OCI-LY7 (cell line): Measurements from ENCODE around the gene GSK3B. TPM values are rescaled to one million over a fixed set of nuclear protein-coding genes. Genes with fewer than 3 reads are reported as not detected.
A peak's percentile ranks its signal among the peaks of the same experiment; 100 is the strongest.

Experiments used
- BruUV-seq: library from RNA; stranded (reverse); fragments of 400-500 nt; replicated peaks from 2 replicates; lab custom pipeline; 2021; lab: Mats Ljungman, UMichigan
- CTCF ChIA-PET: fragments of 300-600 bp; sonication (Branson Sonifier 250); formaldehyde crosslinking; loops from one replicate; lab custom pipeline; 2022; ENCODE audit warnings: antibody characterized with exemption; ENCODE audit not compliant: unreplicated experiment; lab: Charles Lee
- POLR2A ChIA-PET: fragments of 300-600 bp; sonication (Branson Sonifier 250); formaldehyde crosslinking; loops from one replicate; lab custom pipeline; 2022; ENCODE audit warnings: antibody characterized with exemption; lab: Charles Lee
- DNase-seq: peaks from one replicate; pipeline ENCODE4 v3.0.0-alpha.2; 2015; ENCODE audit warnings: low spot score
- H2AFZ ChIP-seq: fragments of 200-600 bp; sonication (generic), shearing (Covaris generic); 2 replicates; pipeline ENCODE4 v1.6.1; 2014; ENCODE audit warnings: mild to moderate bottlenecking, antibody characterized with exemption, low read length, moderate library complexity
- H3K27ac ChIP-seq: fragments of 200-600 bp; sonication (generic); 2 replicates; pipeline ENCODE4 v1.5.1; 2014; ENCODE audit warnings: mixed run types, low read depth, mild to moderate bottlenecking, moderate library complexity, low read length, inconsistent platforms; ENCODE audit not compliant: poor library complexity, severe bottlenecking
- H3K36me3 ChIP-seq: fragments of 200-600 bp; sonication (generic); 2 replicates; pipeline ENCODE4 v1.6.1; 2014; ENCODE audit warnings: mild to moderate bottlenecking, antibody characterized with exemption, low read length, moderate library complexity, mixed read lengths; ENCODE audit not compliant: insufficient read depth
- H3K4me1 ChIP-seq: fragments of 200-600 bp; sonication (generic); 2 replicates; pipeline ENCODE4 v1.5.1; 2014; ENCODE audit warnings: mild to moderate bottlenecking, low read length; ENCODE audit not compliant: insufficient read depth, poor library complexity, severe bottlenecking
- H3K4me2 ChIP-seq: fragments of 200-600 bp; sonication (generic); 2 replicates; pipeline ENCODE4 v1.6.1; 2014; ENCODE audit warnings: mild to moderate bottlenecking, low read length
- H3K4me3 ChIP-seq: fragments of 200-600 bp; sonication (generic); 2 replicates; pipeline ENCODE4 v1.5.1; 2014; ENCODE audit warnings: mild to moderate bottlenecking, low read depth, low read length; ENCODE audit not compliant: poor library complexity, severe bottlenecking
- H3K79me2 ChIP-seq: fragments of 200-600 bp; sonication (generic); 2 replicates; pipeline ENCODE4 v1.6.1; 2016; ENCODE audit warnings: low read depth, mild to moderate bottlenecking, low read length, moderate library complexity, mixed read lengths; ENCODE audit not compliant: insufficient read depth
- H3K9me2 ChIP-seq: fragments of 200-600 bp; sonication (generic); 2 replicates; pipeline ENCODE4 v1.6.1; 2016; ENCODE audit warnings: mild to moderate bottlenecking, low read length, mixed read lengths; ENCODE audit not compliant: insufficient read depth
- H3K9me3 ChIP-seq: fragments of 200-600 bp; sonication (generic); 2 replicates; pipeline ENCODE4 v1.6.1; 2014; ENCODE audit warnings: mild to moderate bottlenecking, mixed run types, low read length, mixed read lengths
- H4K20me1 ChIP-seq: fragments of 200-600 bp; sonication (generic); 2 replicates; pipeline ENCODE4 v1.6.1; 2014; ENCODE audit warnings: mild to moderate bottlenecking, antibody characterized with exemption, low read length, moderate library complexity, mixed read lengths; ENCODE audit not compliant: insufficient read depth
- EZH2phosphoT487 ChIP-seq: fragments of 200-600 bp; sonication (generic); IDR thresholded peaks from 2 replicates; pipeline ENCODE4 v1.6.1; 2018; ENCODE audit warnings: low read depth, borderline replicate concordance, mild to moderate bottlenecking, mixed run types, antibody characterized with exemption, low read length, moderate library complexity, mixed read lengths
- intact Hi-C: fragments of 100-400 bp; cut with micrococcal nuclease; formaldehyde crosslinking; loops from one replicate; pipeline ENCODE4 v1.10.0; 2022; ENCODE audit not compliant: unreplicated experiment
- total RNA-seq, 2 experiments: library from RNA; depleted of rRNA in 1 of 2; stranded (reverse); fragments of >200 nt in 1 of 2; shearing (Covaris generic) in 1 of 2; gene quantifications; 2 replicates each; pipeline ENCODE4 v1.2.3, GENCODE V29; 2014 to 2022
- TF ChIP-seq, protein P1 (sequence below): fragments of 200-600 bp; sonication (generic); conservative IDR thresholded peaks from 2 replicates; pipeline ENCODE4 v1.5.1; 2014; ENCODE audit warnings: mild to moderate bottlenecking, antibody characterized with exemption, low read length, moderate library complexity, mixed read lengths

The GSK3B gene
- total RNA-seq, 2 experiments from 2014 or later = 26.6 to 40.9 TPM

DNA sequence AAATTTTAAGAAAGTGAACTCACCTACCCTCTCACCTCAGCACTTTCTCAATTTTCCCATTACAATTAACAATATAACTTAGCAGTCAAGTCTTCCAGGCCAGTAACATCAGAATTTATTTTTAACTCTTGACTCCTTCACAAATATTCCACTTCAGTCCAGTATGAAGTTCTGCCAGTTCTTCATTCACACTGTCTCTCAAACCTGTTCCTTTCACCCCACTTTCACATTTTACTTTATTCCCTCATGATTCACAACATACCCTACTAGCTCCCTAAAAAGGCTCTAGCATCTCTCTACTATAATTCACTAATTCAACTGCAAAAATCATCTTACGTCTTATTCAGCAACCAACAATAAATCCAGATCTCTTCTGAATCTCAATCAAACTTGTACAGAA lies 3.8 kb downstream of the GSK3B start:
- H3K4me1 ChIP-seq = peaks cover 25% of the 10 kb centered on the region
- BruUV-seq = no TSS peak
- H3K79me2 ChIP-seq = peaks cover 81% of the 10 kb centered on the region
- intact Hi-C loops = loop anchor here (10.0 kb wide), 3 partner anchors 504 to 626 kb away; partner anchors contain the start of genes NDUFB4, POGLUT1, TIMMDC1 and TMEM39A
- no peaks in the 10 kb centered on the region for H3K9me2 ChIP-seq
- H4K20me1 ChIP-seq = peaks cover 41% of the 10 kb centered on the region
- peak overlapping the region; percentile 80 for H3K4me2 ChIP-seq
- no peak for TF ChIP-seq EZH2phosphoT487
- TF ChIP-seq, protein P1, sequence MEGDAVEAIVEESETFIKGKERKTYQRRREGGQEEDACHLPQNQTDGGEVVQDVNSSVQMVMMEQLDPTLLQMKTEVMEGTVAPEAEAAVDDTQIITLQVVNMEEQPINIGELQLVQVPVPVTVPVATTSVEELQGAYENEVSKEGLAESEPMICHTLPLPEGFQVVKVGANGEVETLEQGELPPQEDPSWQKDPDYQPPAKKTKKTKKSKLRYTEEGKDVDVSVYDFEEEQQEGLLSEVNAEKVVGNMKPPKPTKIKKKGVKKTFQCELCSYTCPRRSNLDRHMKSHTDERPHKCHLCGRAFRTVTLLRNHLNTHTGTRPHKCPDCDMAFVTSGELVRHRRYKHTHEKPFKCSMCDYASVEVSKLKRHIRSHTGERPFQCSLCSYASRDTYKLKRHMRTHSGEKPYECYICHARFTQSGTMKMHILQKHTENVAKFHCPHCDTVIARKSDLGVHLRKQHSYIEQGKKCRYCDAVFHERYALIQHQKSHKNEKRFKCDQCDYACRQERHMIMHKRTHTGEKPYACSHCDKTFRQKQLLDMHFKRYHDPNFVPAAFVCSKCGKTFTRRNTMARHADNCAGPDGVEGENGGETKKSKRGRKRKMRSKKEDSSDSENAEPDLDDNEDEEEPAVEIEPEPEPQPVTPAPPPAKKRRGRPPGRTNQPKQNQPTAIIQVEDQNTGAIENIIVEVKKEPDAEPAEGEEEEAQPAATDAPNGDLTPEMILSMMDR = no peak
- POLR2A ChIA-PET = interaction anchor here (1.1 to 1.9 kb wide), 2 partner anchors 8 to 10 kb away, joined by 3 to 8 read pairs; no protein-coding TSS in a partner anchor
- H3K36me3 ChIP-seq = peaks cover 15% of the 10 kb centered on the region
- H3K9me3 ChIP-seq = no peaks in the 10 kb centered on the region
- CTCF ChIA-PET = no interaction called here
- DNase-seq = no peak
- H3K27ac ChIP-seq = no peak overlapping the region
- H3K4me3 ChIP-seq = peak overlapping the region; percentile 81
- H2AFZ ChIP-seq = no peak overlapping the region

DNA sequence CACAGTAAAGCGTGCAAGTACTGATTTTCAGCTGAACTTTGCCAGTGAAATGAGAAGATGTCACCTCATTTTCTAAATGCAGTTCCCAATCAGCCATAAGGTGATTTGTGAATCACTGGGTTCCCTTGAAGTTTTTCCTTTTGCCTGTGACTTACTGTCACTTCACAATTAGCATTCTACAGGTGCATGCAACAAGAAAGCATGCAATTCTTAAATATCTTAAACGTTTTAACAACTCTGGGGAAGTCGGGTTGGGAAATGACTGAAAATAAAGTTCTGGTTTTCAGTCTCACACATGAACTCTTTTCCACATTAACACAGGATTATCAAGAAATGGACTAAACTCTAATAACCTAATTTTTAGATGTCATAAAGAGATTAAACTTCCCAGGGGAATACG lies 5.2 kb downstream of the GSK3B start:
- H3K79me2 ChIP-seq = peaks cover 94% of the 10 kb centered on the region
- no TSS peak for BruUV-seq
- TF ChIP-seq EZH2phosphoT487 = no peak
- TF ChIP-seq, protein P1 = no peak
- POLR2A ChIA-PET = no interaction called here
- peaks cover 25% of the 10 kb centered on the region for H3K4me1 ChIP-seq
- peaks cover 41% of the 10 kb centered on the region for H4K20me1 ChIP-seq
- no peak overlapping the region for H3K27ac ChIP-seq
- intact Hi-C loops = no loop called here
- no peak overlapping the region for H3K4me3 ChIP-seq
- no peak overlapping the region for H2AFZ ChIP-seq
- peaks cover 15% of the 10 kb centered on the region for H3K36me3 ChIP-seq
- H3K9me2 ChIP-seq = no peaks in the 10 kb centered on the region
- peak overlapping the region; percentile 27; the same call in 1 of the 2 replicates for H3K4me2 ChIP-seq
- DNase-seq = no peak
- CTCF ChIA-PET = no interaction called here
- no peaks in the 10 kb centered on the region for H3K9me3 ChIP-seq

DNA sequence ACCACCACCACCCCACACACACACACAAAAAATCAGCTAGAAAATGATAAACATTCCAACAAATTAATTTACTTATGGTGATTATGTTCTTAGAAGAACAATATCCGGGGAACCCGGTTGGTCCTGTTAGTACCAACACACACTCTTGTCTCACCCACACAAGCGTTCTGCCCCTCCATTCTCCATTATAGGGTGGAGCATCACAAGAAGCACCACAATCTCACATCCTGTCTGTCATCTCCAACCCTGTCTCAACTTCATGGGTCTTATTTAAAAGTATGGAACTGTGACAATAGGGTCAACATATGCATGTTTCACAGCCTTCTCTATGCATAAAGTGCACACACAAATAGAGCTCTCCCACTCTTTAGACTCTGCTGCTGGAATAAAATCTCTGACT lies 5.6 kb downstream of the GSK3B start:
- peaks cover 41% of the 10 kb centered on the region for H4K20me1 ChIP-seq
- intact Hi-C loops = no loop called here
- H3K4me2 ChIP-seq = peak overlapping the region; percentile 27; the same call in 1 of the 2 replicates
- no peaks in the 10 kb centered on the region for H3K9me3 ChIP-seq
- H3K9me2 ChIP-seq = no peaks in the 10 kb centered on the region
- peaks cover 98% of the 10 kb centered on the region for H3K79me2 ChIP-seq
- H3K4me1 ChIP-seq = peaks cover 25% of the 10 kb centered on the region
- H3K4me3 ChIP-seq = no peak overlapping the region
- H3K36me3 ChIP-seq = peaks cover 17% of the 10 kb centered on the region
- POLR2A ChIA-PET = no interaction called here
- TF ChIP-seq EZH2phosphoT487 = no peak
- TF ChIP-seq, protein P1 = no peak
- CTCF ChIA-PET = no interaction called here
- H2AFZ ChIP-seq = no peak overlapping the region
- no peak overlapping the region for H3K27ac ChIP-seq
- no peak for DNase-seq
- BruUV-seq = no TSS peak
